GM13977 (cell line): ENCODE data around the gene LGR4.

ENCODE experiments used
- DNase-seq: peaks from one replicate; pipeline ENCODE4 v3.0.0; 2012; ENCODE audit warnings: low spot score
- in situ Hi-C: fragments of 300-500 bp; cut with MboI; formaldehyde crosslinking; loops from one replicate; pipeline ENCODE4 v1.12.0; 2022; ENCODE audit warnings: low sequenced_read_pairs, low pct_unique_long_range_greater_than_20kb, mixed read lengths, inconsistent platforms; ENCODE audit not compliant: unreplicated experiment
- TF ChIP-seq, protein P1 (sequence below): IDR thresholded peaks from 2 replicates; pipeline ENCODE4 v1.5.1; 2012; ENCODE audit warnings: mild to moderate bottlenecking, control low read depth; ENCODE audit not compliant: insufficient read depth; ENCODE audit errors: extremely low read depth, missing control alignments

The LGR4 gene

DNA sequence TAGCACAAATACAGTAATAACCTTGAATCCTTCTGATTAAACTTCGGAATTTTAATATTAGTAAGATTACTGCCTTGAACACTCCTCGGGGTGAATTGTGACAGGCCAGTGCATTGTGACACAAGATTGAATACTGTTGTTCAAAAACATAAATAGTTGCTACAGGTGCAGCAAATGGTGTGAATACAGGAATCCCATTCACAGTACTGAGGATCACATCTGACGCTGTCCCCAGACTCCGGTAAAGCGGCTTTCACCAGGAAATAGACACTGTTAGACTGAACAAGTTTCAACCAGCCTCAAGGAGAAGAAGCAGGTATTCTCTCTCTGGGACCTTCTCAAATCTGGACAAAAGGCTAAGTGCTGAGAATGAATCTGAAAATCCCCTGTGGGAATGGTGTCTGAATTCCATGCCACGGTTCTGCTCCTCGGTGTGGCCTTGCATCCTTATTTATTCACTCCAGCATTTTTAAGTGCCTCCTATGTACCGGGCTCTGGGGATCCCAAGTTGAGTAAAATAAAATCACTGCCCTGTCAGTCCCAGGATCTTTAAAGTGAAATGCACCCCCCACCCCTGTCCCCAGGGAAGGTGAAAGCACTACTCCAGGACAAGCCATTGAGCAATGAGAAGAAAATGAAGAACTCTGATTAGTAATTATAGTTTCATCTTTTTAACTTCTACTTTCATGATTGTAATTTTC is 3.4 kb downstream of the LGR4 start:
- no peak for DNase-seq
- in situ Hi-C loops: loop anchor here (10.0 kb wide), 1 partner anchor 284 kb away; no protein-coding TSS in a partner anchor

DNA sequence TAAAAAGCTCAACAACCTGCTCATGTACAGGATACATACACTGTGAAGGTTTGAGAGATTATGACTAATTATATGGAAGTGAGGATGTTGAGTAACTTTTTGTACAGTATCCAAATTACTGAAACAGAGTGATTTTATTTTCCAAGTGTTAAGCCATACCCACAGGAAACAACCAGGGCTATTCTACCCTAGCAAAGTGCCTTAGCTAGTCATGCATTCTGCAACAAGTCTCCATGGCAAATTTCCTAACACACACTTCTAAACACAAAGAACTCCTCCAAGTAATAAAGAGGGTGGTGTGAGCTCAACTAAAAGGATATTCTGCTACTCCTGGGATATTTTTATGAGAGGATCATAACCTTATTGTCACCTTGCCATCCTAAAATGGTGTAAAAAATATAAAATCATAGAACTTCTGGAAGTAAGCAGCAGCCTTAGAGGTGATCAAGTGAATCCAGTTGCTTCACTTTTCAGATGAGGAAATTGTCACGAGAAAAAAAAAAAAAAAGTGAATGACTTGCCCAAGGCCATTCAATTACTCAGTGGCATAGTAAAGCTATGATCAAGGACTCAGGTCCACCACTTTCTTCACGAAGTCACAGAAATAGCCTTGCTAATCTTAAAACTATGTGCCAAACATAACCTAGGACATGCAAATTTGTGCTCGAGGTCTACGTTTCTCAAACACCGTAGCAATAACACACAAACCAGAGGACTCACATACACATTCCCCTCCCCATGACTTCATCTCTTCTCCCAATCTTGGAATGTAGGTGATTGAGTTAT is 4.2 kb downstream of the LGR4 start:
- DNase-seq: no peak
- in situ Hi-C loops: loop anchor here (10.0 kb wide), 1 partner anchor 284 kb away; no protein-coding TSS in a partner anchor
- TF ChIP-seq, protein P1, sequence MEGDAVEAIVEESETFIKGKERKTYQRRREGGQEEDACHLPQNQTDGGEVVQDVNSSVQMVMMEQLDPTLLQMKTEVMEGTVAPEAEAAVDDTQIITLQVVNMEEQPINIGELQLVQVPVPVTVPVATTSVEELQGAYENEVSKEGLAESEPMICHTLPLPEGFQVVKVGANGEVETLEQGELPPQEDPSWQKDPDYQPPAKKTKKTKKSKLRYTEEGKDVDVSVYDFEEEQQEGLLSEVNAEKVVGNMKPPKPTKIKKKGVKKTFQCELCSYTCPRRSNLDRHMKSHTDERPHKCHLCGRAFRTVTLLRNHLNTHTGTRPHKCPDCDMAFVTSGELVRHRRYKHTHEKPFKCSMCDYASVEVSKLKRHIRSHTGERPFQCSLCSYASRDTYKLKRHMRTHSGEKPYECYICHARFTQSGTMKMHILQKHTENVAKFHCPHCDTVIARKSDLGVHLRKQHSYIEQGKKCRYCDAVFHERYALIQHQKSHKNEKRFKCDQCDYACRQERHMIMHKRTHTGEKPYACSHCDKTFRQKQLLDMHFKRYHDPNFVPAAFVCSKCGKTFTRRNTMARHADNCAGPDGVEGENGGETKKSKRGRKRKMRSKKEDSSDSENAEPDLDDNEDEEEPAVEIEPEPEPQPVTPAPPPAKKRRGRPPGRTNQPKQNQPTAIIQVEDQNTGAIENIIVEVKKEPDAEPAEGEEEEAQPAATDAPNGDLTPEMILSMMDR: no peak

More for the DNA sequence above, 3.4 kb downstream of the LGR4 start:
- TF ChIP-seq, protein P1: no peak

DNA sequence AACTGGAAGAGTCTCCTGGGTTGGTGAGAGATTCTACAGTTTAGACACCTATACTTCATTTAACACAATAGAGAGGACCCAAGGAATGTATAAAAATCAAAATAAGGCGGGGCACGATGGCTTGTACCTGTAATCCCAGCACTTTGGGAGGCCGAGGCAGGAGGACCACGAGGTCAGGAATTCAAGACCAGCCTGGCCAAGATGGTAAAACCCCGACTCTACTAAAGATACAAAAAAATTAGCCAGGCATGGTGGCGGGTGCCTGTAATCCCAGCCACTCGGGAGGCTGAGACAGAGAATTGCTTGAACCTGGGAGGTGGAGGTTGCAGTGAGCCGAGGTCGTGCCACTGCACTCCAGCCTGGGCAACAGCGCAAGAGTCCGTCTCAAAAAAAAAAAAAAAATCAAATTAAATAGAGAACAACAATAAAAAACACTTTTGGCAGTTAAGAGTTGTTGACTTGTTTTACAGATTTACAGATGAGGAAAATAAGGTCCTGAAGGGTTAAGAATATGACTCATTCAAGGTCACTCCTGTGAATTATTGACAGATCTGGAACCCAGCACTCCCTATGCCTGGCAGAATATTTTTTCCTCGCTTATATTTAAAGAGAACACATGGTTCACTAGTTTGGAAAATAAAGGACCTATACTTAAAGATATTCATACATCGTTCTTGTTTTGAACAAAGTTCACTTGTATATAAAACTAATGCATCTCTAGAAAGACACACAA is 5.2 kb downstream of the LGR4 start:
- DNase-seq: no peak
- TF ChIP-seq, protein P1: no peak
- in situ Hi-C loops: loop anchor here (10.0 kb wide), 1 partner anchor 283 kb away; no protein-coding TSS in a partner anchor

DNA sequence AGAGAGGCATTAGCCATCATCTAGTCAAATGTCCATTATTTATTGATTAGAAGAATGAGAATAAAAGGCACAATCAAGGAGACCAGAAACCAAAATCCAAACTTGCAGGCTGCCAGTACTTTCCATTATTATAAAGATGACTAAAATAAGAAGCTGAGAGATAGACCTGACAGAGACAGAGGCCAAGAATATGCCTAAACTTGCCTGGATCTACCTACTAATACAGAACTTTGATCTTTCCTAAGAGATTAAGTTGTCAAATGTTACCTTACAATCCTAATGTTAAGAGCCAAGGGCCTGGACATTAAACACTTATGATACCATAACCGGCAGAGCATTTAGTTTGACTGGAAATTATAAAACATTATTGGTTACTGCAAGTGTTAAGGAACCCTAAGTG is 6.2 kb downstream of the LGR4 start:
- in situ Hi-C loops: loop anchor here (10.0 kb wide), 1 partner anchor 282 kb away; no protein-coding TSS in a partner anchor
- TF ChIP-seq, protein P1: no peak
- no peak for DNase-seq

DNA sequence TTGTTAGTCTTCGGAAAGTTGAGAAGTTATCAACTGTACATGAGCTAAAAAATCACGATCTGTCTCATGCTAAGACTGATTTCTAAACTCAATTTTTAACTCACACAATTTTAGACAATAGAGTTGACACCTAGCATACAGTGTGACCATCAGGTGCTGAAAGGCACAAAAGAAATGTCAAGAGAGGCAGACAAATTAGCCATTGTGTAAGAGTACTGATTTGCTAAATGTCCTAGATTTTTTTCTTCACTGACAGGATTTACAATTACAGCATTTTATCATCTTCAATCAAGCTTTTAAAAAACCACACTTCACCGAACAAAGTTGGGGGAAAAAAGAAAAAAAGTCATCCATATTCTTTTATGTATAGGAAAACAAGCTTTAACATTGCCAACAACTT is 7.0 kb downstream of the LGR4 start:
- in situ Hi-C loops: loop anchor here (10.0 kb wide), 1 partner anchor 281 kb away; no protein-coding TSS in a partner anchor
- TF ChIP-seq, protein P1: no peak
- no peak for DNase-seq

DNA sequence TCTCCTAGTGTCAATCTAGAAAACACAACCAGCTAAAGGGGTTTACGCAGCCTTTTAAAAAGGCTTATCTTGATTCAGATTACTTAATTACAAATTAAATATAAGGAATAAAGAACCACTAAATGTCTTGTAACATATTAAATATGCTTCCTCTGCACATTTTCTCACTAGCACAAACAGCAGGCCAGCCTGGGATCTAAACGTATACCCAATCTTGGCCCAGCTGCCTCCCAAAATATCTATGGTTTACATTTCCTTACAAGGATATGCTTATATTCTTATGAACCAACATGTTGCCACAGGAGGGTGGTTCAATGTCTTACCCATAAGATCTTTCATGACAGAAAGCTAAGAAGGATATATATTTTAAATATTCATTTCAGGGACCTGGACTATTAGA is 7.7 kb downstream of the LGR4 start:
- TF ChIP-seq, protein P1: no peak
- in situ Hi-C loops: loop anchor here (10.0 kb wide), 1 partner anchor 280 kb away; no protein-coding TSS in a partner anchor
- no peak for DNase-seq
